CD4-positive, alpha-beta memory T cell (primary cell): ENCODE measurements around the gene ANKRD39. TPM values are rescaled to one million over a fixed set of nuclear protein-coding genes. Genes with fewer than 3 reads are reported as not detected.

Experiments used
- CTCF ChIA-PET: fragments of 350-600 bp; sonication (Branson Sonifier 250); formaldehyde crosslinking; loops from one replicate; lab custom pipeline; 2021; ENCODE audit warnings: inconsistent platforms; ENCODE audit not compliant: partially characterized antibody; lab: Charles Lee
- POLR2A ChIA-PET: fragments of 350-600 bp; sonication (Branson Sonifier 250); formaldehyde crosslinking; loops from one replicate; lab custom pipeline; 2021; ENCODE audit not compliant: partially characterized antibody; lab: Charles Lee
- DNase-seq, 5 donors: peaks; one replicate each; pipeline versions ENCODE4 v3.0.0 to v3.0.0-alpha.2; 2020 to 2022; ENCODE audit warnings: mixed read lengths in 1 of 5
- H3K27ac ChIP-seq: one replicate; pipeline ENCODE4 v1.7.0; 2013; ENCODE audit warnings: low read depth, low read length
- H3K27me3 ChIP-seq: 2 replicates; pipeline ENCODE4 v1.7.0; 2013; ENCODE audit warnings: mild to moderate bottlenecking, low read length, moderate library complexity; ENCODE audit not compliant: insufficient read depth
- H3K36me3 ChIP-seq: 2 replicates; pipeline ENCODE4 v1.7.0; 2013; ENCODE audit warnings: mild to moderate bottlenecking, low read length, moderate library complexity; ENCODE audit not compliant: insufficient read depth
- H3K4me1 ChIP-seq: 2 replicates; pipeline ENCODE4 v1.7.0; 2013; ENCODE audit warnings: mild to moderate bottlenecking, low read length, moderate library complexity; ENCODE audit not compliant: insufficient read depth
- H3K4me3 ChIP-seq, 2 donors: one replicate each; pipeline ENCODE4 v1.7.0; 2013; ENCODE audit warnings: low read length in 2 of 2, mild to moderate bottlenecking in 1 of 2
- H3K9me3 ChIP-seq, 2 donors: one replicate each; pipeline ENCODE4 v1.7.0; 2013; ENCODE audit warnings: low read length in 2 of 2, control low read depth in 1 of 2; ENCODE audit not compliant: control insufficient read depth in 1 of 2
- H3K27ac Mint-ChIP-seq, 7 donors: one replicate each; pipeline ENCODE4 v1.8.0; 2020 to 2021; ENCODE audit warnings: mixed read lengths in 7 of 7, mild to moderate bottlenecking in 6 of 7, inconsistent platforms in 3 of 7, moderate library complexity in 3 of 7
- H3K27me3 Mint-ChIP-seq, 2 donors: one replicate each; pipeline ENCODE4 v1.8.0; 2020 to 2021; ENCODE audit warnings: mixed read lengths in 2 of 2
- H3K36me3 Mint-ChIP-seq, 2 donors: one replicate each; pipeline ENCODE4 v1.8.0; 2020 to 2021; ENCODE audit warnings: mixed read lengths in 2 of 2, inconsistent platforms in 1 of 2, mild to moderate bottlenecking in 1 of 2
- H3K4me1 Mint-ChIP-seq, 4 donors: one replicate each; pipeline ENCODE4 v1.8.0; 2020 to 2021; ENCODE audit warnings: mixed read lengths in 4 of 4, mild to moderate bottlenecking in 1 of 4
- H3K4me3 Mint-ChIP-seq, 8 donors: one replicate each; pipeline ENCODE4 v1.8.0; 2020 to 2021; ENCODE audit warnings: mixed read lengths in 8 of 8, mild to moderate bottlenecking in 7 of 8, moderate library complexity in 6 of 8, inconsistent platforms in 3 of 8
- H3K9me3 Mint-ChIP-seq, 8 donors: one replicate each; pipeline ENCODE4 v1.8.0; 2020 to 2021; ENCODE audit warnings: mixed read lengths in 8 of 8, mild to moderate bottlenecking in 5 of 8, inconsistent platforms in 3 of 8, moderate library complexity in 1 of 8
- intact Hi-C: fragments of 100-400 bp; cut with micrococcal nuclease; formaldehyde crosslinking; loops from one replicate; pipeline ENCODE4 v1.15.1; 2023
- microRNA-seq: library from miRNA; unstranded; fragments of <30 nt; microRNA quantifications from one replicate; pipeline ENCODE4 v1.2.0, GENCODE V29; 2021; ENCODE audit warnings: borderline replicate concordance, borderline number of aligned reads, borderline microRNAs expressed, mixed read lengths
- polyA plus RNA-seq, 2 donors: library from polyadenylated mRNA; unstranded; fragments of 300-500 nt; fragmentation: Illumina TruSeq; gene quantifications; one replicate each; pipeline ENCODE4 v1.2.3, GENCODE V29; 2021
- total RNA-seq, 2 experiments: library from RNA; stranded (reverse); gene quantifications; one replicate each; pipeline ENCODE4 v1.2.3, GENCODE V29; 2021

Gene ANKRD39
- total and polyA plus RNA-seq, 4 experiments from 2014 or later, result 18.7 to 42.5 (median 24.4) TPM

DNA sequence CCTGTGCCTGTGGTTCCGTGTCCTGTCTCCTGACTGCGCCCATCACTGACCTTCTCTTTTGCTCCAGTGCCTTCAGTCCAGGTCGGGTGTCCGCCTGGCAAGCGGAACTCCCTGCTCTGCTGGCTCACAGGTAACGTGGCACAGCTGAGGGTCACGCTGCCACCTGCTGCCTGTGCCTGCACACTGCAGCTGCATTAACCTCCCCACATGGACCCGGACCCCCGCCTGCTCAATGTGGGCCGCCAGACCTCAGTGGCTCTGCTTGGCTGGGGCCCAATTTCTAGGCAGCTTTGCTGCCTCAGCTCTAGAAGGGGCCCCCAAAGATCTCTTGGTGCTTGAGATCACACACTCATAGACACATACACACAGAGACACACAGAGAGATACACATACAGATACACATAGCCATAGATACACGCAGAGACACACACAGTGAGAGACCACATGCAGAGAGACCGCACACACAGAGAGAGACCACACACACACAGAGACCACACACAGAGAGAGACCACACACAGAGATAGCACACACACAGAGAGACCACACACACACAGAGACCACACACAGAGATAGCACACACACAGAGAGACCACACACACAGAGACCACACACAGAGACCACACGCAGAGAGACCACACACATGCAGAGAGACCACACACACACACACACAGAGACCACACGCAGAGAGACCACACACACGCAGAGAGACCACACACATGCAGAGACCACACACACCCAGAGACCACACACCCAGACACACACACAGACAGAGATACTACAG is 56.6 kb downstream of the ANKRD39 start:
- H3K27me3 Mint-ChIP-seq, result no peaks in the 10 kb centered on the region
- Histone ChIP-seq H3K4me1 (peaks cover 28% of the 10 kb centered on the region), H3K9me3 (no peaks in the 10 kb centered on the region), H3K4me3 (no peak overlapping the region), H3K36me3 (no peaks in the 10 kb centered on the region), H3K27me3 (no peaks in the 10 kb centered on the region), H3K27ac (no peak overlapping the region)
- intact Hi-C loops, result loop anchor here (1.0 to 10.0 kb wide), 4 partner anchors 40 to 396 kb away; partner anchors contain the start of genes CNNM4 and KANSL3
- ChIA-PET CTCF (interaction anchor here (0.8 to 2.5 kb wide), 17 partner anchors 9 to 248 kb away, joined by 3 to 14 read pairs (median 5); partner anchors contain the start of genes CNNM3 and CNNM4), POLR2A (interaction anchor here (0.6 to 1.8 kb wide), 7 partner anchors 15 to 164 kb away, joined by 3 to 20 read pairs (median 4); partner anchors contain the start of gene CNNM3)
- no peak overlapping the region for H3K27ac Mint-ChIP-seq
- no peak overlapping the region for H3K4me3 Mint-ChIP-seq
- peaks cover 0 to under 1% (median 0%) of the 10 kb centered on the region in 8 donors for H3K9me3 Mint-ChIP-seq
- DNase-seq, result peak; percentile 65 to 70 (median 65)
- H3K4me1 Mint-ChIP-seq, result peaks cover 3 to 7% (median 5%) of the 10 kb centered on the region in 4 donors
- peaks cover 8 to 18% of the 10 kb centered on the region in 2 donors for H3K36me3 Mint-ChIP-seq

DNA sequence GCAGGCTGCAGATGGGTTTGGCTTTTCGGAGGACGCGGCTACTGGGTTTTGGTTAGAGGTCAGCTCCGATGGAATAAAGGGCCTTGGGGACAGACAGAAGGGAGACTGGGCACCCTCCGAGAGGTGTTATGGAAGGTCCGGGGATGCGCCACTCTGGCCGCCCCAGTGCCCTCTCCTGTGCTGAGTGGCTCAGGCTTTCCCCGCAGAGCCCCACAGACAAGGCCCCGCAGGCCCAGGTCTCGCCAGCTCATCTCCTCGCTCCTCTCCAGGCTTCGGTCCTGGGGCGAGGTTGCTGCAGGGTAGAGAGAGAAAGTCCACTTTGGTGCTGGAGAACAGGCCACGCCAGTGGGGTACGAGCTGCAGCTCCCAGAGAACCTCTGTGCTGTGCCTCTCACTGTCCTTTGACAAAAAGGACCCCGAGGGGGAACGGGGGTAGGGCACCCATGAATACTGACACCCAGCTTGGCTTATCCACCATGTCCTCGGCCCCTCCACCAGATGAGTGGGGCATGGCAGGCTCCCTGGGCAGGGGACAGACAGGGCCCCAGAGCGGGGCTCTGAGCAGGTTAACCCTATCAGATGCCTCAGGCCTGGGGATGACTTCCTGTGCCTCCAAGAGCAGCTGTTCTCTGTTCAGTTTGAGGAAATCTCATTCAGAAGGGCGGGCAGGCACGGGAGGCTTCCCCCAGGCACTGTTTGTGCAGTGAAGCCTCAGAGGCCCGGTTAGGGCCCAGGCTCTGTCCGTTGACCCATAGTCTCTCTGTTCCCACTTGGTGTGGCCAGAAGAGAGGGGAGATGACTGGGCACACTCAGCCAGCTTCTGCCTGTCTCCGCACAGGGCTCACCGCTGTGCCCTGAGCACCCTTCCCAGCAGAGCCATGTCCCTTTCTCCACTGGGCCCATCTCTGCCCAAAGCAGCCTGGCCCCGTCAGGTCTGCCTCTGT is 57.5 kb downstream of the ANKRD39 start:
- Histone ChIP-seq H3K27me3 (no peaks in the 10 kb centered on the region), H3K4me3 (no peak overlapping the region), H3K27ac (no peak overlapping the region), H3K4me1 (peaks cover 25% of the 10 kb centered on the region), H3K9me3 (no peaks in the 10 kb centered on the region), H3K36me3 (no peaks in the 10 kb centered on the region)
- CTCF ChIA-PET, result interaction anchor here (0.5 to 2.5 kb wide), 19 partner anchors 8 to 947 kb away, joined by 3 to 14 read pairs (median 5); partner anchors contain the start of genes CNNM3 and CNNM4
- H3K9me3 Mint-ChIP-seq, result no peaks in the 10 kb centered on the region
- no peaks in the 10 kb centered on the region for H3K27me3 Mint-ChIP-seq
- peaks cover 8 to 18% of the 10 kb centered on the region in 2 donors for H3K36me3 Mint-ChIP-seq
- POLR2A ChIA-PET, result interaction anchor here (0.6 to 1.8 kb wide), 8 partner anchors 16 to 163 kb away, joined by 3 to 20 read pairs (median 4); partner anchors contain the start of gene CNNM3
- peaks cover 1 to 5% (median 3%) of the 10 kb centered on the region in 4 donors for H3K4me1 Mint-ChIP-seq
- intact Hi-C loops, result loop anchor here (1.0 to 10.0 kb wide), 4 partner anchors 40 to 396 kb away; partner anchors contain the start of genes CNNM4 and KANSL3
- no peak overlapping the region for H3K4me3 Mint-ChIP-seq
- peak overlapping the region in 1 of 7 donors; percentile 29 for H3K27ac Mint-ChIP-seq
- no peak for DNase-seq

DNA sequence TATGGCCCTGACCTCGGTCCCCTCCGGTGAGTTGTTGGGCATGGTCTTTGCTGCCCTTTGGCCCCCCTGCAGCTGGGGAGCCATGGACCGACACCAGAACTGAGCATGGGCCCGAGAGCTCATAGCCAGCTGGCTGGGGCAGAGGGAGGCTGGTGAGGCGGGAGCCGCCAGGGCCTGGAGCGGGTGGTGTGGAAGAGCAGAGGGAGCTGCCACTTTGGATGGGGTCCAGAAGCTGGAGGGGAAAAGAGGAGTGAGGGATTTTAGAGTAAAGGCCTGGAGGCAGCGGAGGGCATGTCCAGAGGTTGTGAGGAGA is 58.2 kb downstream of the ANKRD39 start:
- ChIA-PET POLR2A (interaction anchor here (1.8 kb wide), 1 partner anchor 17 kb away, joined by 20 read pairs; the partner anchor contains the start of gene CNNM3), CTCF (interaction anchor here (0.5 to 2.5 kb wide), 13 partner anchors 9 to 948 kb away, joined by 3 to 14 read pairs (median 6); partner anchors contain the start of genes CNNM3 and CNNM4)
- Histone ChIP-seq H3K4me3 (no peak overlapping the region), H3K4me1 (peaks cover 25% of the 10 kb centered on the region), H3K9me3 (no peaks in the 10 kb centered on the region), H3K36me3 (no peaks in the 10 kb centered on the region), H3K27me3 (no peaks in the 10 kb centered on the region), H3K27ac (no peak overlapping the region)
- intact Hi-C loops, result no loop called here
- peaks cover 0 to 4% (median 0%) of the 10 kb centered on the region in 4 donors for H3K4me1 Mint-ChIP-seq
- H3K4me3 Mint-ChIP-seq, result no peak overlapping the region
- peaks cover 8 to 18% of the 10 kb centered on the region in 2 donors for H3K36me3 Mint-ChIP-seq
- DNase-seq, result no peak
- no peak overlapping the region for H3K27ac Mint-ChIP-seq
- H3K9me3 Mint-ChIP-seq, result no peaks in the 10 kb centered on the region
- H3K27me3 Mint-ChIP-seq, result no peaks in the 10 kb centered on the region

DNA sequence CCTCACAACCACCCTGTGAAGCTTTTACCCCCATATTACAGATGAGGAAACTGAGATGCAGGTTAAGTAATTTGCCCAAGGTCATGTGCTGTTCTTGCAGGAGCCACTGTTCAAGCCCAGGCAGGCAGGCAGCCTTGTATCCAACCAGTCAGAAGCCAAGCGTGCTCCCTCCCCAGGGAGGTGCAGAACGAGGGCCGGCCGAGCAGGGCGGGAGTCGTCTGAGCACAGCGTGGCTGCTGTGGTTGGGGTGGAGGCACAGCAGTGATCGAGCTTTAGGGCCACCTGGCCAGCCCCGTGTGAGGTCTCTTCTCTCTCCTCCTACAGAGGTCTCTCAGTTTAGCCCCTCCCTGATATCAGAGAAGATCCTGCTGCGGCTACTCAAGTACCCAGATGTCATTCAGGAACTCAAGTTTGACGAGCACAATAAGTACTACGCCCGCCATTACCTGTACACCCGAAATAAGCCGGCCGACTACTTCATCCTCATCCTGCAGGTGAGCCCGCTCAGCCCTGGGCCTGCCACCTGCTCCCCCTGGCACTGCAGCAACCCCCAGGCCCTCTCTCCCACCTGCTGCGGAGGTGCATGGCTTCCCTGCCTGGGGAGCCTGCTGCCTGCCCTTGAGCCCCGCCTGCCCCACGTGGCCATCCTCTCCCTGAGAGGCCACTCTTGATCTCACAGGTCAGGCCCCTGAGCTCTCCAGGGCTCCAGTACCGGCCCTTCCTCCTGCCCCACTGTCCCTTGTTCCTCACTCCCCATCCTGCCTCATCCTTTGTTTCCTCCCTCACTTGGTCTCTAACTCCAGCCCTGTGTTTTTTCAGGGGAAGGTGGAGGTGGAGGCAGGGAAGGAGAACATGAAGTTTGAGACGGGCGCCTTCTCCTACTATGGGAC is 58.8 kb downstream of the ANKRD39 start:
- no peak for DNase-seq
- CTCF ChIA-PET, result interaction anchor here (0.8 to 2.5 kb wide), 11 partner anchors 10 to 37 kb away, joined by 3 to 9 read pairs (median 4); no protein-coding TSS in a partner anchor
- POLR2A ChIA-PET, result no interaction called here

More for the DNA sequence above, 58.8 kb downstream of the ANKRD39 start:
- no peak overlapping the region for H3K4me3 Mint-ChIP-seq
- H3K27ac Mint-ChIP-seq, result peak overlapping the region in 2 of 7 donors; percentile 40 to 74
- Histone ChIP-seq H3K4me3 (no peak overlapping the region), H3K27me3 (no peaks in the 10 kb centered on the region), H3K9me3 (no peaks in the 10 kb centered on the region), H3K4me1 (peaks cover 25% of the 10 kb centered on the region), H3K36me3 (no peaks in the 10 kb centered on the region), H3K27ac (no peak overlapping the region)
- no peaks in the 10 kb centered on the region for H3K27me3 Mint-ChIP-seq
- peaks cover 8 to 18% of the 10 kb centered on the region in 2 donors for H3K36me3 Mint-ChIP-seq
- H3K4me1 Mint-ChIP-seq, result peaks cover 0 to 4% (median 0%) of the 10 kb centered on the region in 4 donors
- intact Hi-C loops, result no loop called here
- H3K9me3 Mint-ChIP-seq, result no peaks in the 10 kb centered on the region

Small RNA genes lying within 50 kb of the gene (microRNA-seq; reads per million reads assigned to microRNA genes)
- not detected for gene MIR3127

Other genes with a start within 250 kb of the ANKRD39 start
- gene KANSL3, start 219.7 kb downstream of the ANKRD39 start, total RNA-seq, result 10 to 100 TPM; 63.3 to 69.7 TPM
- gene KANSL3, start 219.7 kb downstream of the ANKRD39 start, polyA plus RNA-seq, result 10 to 100 TPM; 13.3 to 17.0 TPM
- gene FER1L5, start 215.3 kb downstream of the ANKRD39 start, total RNA-seq, result not detected
- not detected for gene FER1L5, start 215.3 kb downstream of the ANKRD39 start, polyA plus RNA-seq
- 10 to 100 TPM; 10.1 to 12.6 TPM for gene LMAN2L, start 118.0 kb downstream of the ANKRD39 start, total RNA-seq
- gene LMAN2L, start 118.0 kb downstream of the ANKRD39 start, polyA plus RNA-seq, result 10 to 100 TPM; 21.3 to 22.4 TPM
- 1 to 10 TPM; 6.7 to 7.2 TPM for gene CNNM4, start 97.1 kb downstream of the ANKRD39 start, total RNA-seq
- gene CNNM4, start 97.1 kb downstream of the ANKRD39 start, polyA plus RNA-seq, result 1 to 10 TPM in 1 of 2 donors, under 1 TPM in 1; 0.94 to 5.3 TPM
- 10 to 100 TPM; 55.1 to 57.4 TPM for gene CNNM3, start 41.7 kb downstream of the ANKRD39 start, total RNA-seq
- gene CNNM3, start 41.7 kb downstream of the ANKRD39 start, polyA plus RNA-seq, result 10 to 100 TPM in 1 of 2 donors, 1 to 10 TPM in 1; 3.7 to 13.2 TPM
- gene ANKRD23, start 14.0 kb downstream of the ANKRD39 start, total RNA-seq, result 10 to 100 TPM; 19.4 to 19.7 TPM
- gene ANKRD23, start 14.0 kb downstream of the ANKRD39 start, polyA plus RNA-seq, result 1 to 10 TPM in 1 of 2 donors, not detected in 1; 1.5 TPM
- gene SEMA4C, start 12.1 kb upstream of the ANKRD39 start, total RNA-seq, result 10 to 100 TPM; 72.6 to 77.0 TPM
- 1 to 10 TPM; 2.3 to 8.1 TPM for gene SEMA4C, start 12.1 kb upstream of the ANKRD39 start, polyA plus RNA-seq
- 1 to 10 TPM in 1 of 2 experiments, under 1 TPM in 1; 0.73 to 1.0 TPM for gene FAM178B, start 128.6 kb upstream of the ANKRD39 start, total RNA-seq
- not detected for gene FAM178B, start 128.6 kb upstream of the ANKRD39 start, polyA plus RNA-seq
- gene FAHD2B, start 236.9 kb upstream of the ANKRD39 start, total RNA-seq, result 10 to 100 TPM; 20.7 to 21.2 TPM
- gene FAHD2B, start 236.9 kb upstream of the ANKRD39 start, polyA plus RNA-seq, result 10 to 100 TPM; 13.3 to 25.2 TPM